Thyroid gland (tissue), 4 donors: ENCODE data around the gene AK6.

Experiments
- POLR2A ChIP-seq, 2 donors: fragments of 450-650 bp; IDR thresholded peaks; one replicate each; pipeline ENCODE4 v1.6.1; 2017; ENCODE audit warnings: antibody characterized with exemption in 2 of 2, mild to moderate bottlenecking in 2 of 2, moderate library complexity in 1 of 2
- TF ChIP-seq, protein P1 (sequence below), 6 experiments: fragments of 200-600 bp in 3 of 6; fragments of 450-650 bp in 3 of 6; sonication (generic) in 3 of 6; IDR thresholded peaks; one replicate each; pipeline ENCODE4 v1.5.1; 2016 to 2019; ENCODE audit warnings: antibody characterized with exemption in 6 of 6, mild to moderate bottlenecking in 2 of 6, inconsistent platforms in 1 of 6, moderate library complexity in 1 of 6

GRCh38 chr5:69312459-69313160 is 56.7 kb downstream of the AK6 start:
- TF ChIP-seq POLR2A (IDR thresholded peaks at IDR 0.05), result no peak
- TF ChIP-seq, protein P1, sequence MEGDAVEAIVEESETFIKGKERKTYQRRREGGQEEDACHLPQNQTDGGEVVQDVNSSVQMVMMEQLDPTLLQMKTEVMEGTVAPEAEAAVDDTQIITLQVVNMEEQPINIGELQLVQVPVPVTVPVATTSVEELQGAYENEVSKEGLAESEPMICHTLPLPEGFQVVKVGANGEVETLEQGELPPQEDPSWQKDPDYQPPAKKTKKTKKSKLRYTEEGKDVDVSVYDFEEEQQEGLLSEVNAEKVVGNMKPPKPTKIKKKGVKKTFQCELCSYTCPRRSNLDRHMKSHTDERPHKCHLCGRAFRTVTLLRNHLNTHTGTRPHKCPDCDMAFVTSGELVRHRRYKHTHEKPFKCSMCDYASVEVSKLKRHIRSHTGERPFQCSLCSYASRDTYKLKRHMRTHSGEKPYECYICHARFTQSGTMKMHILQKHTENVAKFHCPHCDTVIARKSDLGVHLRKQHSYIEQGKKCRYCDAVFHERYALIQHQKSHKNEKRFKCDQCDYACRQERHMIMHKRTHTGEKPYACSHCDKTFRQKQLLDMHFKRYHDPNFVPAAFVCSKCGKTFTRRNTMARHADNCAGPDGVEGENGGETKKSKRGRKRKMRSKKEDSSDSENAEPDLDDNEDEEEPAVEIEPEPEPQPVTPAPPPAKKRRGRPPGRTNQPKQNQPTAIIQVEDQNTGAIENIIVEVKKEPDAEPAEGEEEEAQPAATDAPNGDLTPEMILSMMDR (IDR thresholded peaks at IDR 0.05), result no peak
